OCI-LY3 (cell line): ENCODE data around the gene ABL1.
A peak's percentile ranks its signal among the peaks of the same experiment; 100 is the strongest.

Source experiments
- H2AFZ ChIP-seq: fragments of 200-600, 300-600 bp; shearing (Covaris generic); 2 replicates; pipeline ENCODE4 v1.6.0; 2014; ENCODE audit warnings: antibody characterized with exemption, low read depth, low read length
- H3K27ac ChIP-seq: fragments of 200-600, 300-600 bp; sonication (generic); 2 replicates; pipeline ENCODE4 v1.5.1; 2014; ENCODE audit warnings: mild to moderate bottlenecking, low read length, moderate library complexity, mixed read lengths
- H3K27me3 ChIP-seq: fragments of 200-600, 300-600 bp; sonication (generic); 2 replicates; pipeline ENCODE4 v1.6.1; 2014; ENCODE audit warnings: low read depth, low read length, mixed read lengths
- H3K36me3 ChIP-seq: fragments of 200-600, 300-600 bp; sonication (generic); replicated peaks from 2 replicates; pipeline ENCODE3; 2014; ENCODE audit warnings: low read depth, low read length, mixed read lengths
- H3K4me1 ChIP-seq: fragments of 300-600, 200-600 bp; sonication (generic); 2 replicates; pipeline ENCODE4 v1.6.1; 2014; ENCODE audit warnings: low read length, mixed read lengths
- H3K4me2 ChIP-seq: fragments of 200-600, 300-600 bp; sonication (generic); 2 replicates; pipeline ENCODE4 v1.6.1; 2014; ENCODE audit warnings: low read length, mixed read lengths
- H3K4me3 ChIP-seq: fragments of 300-600, 200-600 bp; sonication (generic); 2 replicates; pipeline ENCODE4 v1.5.1; 2014; ENCODE audit warnings: antibody characterized with exemption, mild to moderate bottlenecking, low read length, moderate library complexity
- H3K79me2 ChIP-seq: fragments of 300-600, 200-600 bp; shearing (Covaris generic); 2 replicates; pipeline ENCODE4 v1.6.1; 2014; ENCODE audit warnings: mild to moderate bottlenecking, low read length, mixed read lengths
- H3K9ac ChIP-seq: fragments of 300-600, 200-600 bp; shearing (Covaris generic); 2 replicates; pipeline ENCODE4 v1.6.0; 2014; ENCODE audit warnings: mild to moderate bottlenecking, low read length, moderate library complexity
- H3K9me3 ChIP-seq: fragments of 200-600, 300-600 bp; shearing (Covaris generic); 2 replicates; pipeline ENCODE4 v1.6.1; 2014; ENCODE audit warnings: low read length, mixed read lengths; ENCODE audit not compliant: insufficient read depth
- H4K20me1 ChIP-seq: fragments of 200-600, 300-600 bp; sonication (generic); 2 replicates; pipeline ENCODE4 v1.6.1; 2016; ENCODE audit warnings: low read length, mixed read lengths; ENCODE audit not compliant: insufficient read depth
- EZH2phosphoT487 ChIP-seq: fragments of 200-600 bp; shearing (Covaris generic); IDR thresholded peaks from 2 replicates; pipeline ENCODE4 v1.6.1; 2018; ENCODE audit warnings: antibody characterized with exemption, mixed run types, low read depth
- TF ChIP-seq, protein P1 (sequence below): fragments of 200-600, 300-600 bp; sonication (generic); IDR thresholded peaks from 2 replicates; pipeline ENCODE4 v1.5.1; 2014; ENCODE audit warnings: antibody characterized with exemption, low read length, low read depth

The ABL1 gene

DNA sequence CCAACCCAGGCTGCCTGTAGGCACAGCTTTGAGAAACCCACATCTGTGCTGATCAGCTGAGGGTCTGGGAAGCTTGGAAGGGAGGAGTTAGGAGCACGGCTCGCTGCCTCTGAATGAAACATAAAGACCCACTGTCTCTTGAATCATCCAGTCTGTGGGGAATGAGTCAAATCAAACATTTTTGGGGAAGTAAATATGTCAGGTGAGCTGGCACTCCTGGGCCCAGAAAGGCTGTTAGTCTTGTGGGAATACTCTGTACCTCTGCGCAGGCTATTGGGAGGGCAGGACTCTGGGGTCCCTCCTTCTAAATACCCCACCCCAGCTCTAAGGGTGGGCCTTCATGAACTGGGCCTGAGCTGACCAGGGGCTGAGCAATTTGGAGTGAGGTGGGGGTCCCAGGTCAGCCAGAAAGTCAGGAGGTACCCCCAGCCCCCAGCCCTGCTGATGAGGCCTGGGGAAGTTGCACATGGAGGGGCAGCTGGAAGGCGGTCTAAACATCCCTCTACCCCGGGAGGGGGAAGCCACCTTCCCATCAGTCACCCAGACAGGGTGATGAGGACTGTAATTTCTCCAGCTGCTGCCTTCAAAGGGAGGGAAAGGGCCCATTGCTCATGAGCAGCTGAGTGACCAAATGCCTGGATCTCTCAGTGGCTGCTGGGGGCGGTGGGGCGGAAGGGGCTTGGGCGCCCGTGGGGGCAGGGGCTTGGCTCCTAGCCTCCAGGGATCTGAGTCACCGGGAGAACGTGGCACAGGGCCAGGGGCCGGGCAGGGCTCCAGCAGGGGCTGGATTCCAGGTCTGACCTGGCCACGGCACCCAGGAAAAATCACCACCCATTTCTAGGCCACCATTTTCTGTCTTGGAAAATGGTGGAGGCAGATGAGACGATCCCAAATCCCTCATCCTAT is 93.2 kb downstream of the ABL1 start:
- peak overlapping the region; percentile 76 for H3K27ac ChIP-seq
- H3K36me3 ChIP-seq: no peaks in the 10 kb centered on the region
- no peaks in the 10 kb centered on the region for H3K9me3 ChIP-seq
- H3K79me2 ChIP-seq: no peaks in the 10 kb centered on the region
- H3K27me3 ChIP-seq: peaks cover 19% of the 10 kb centered on the region
- peak overlapping the region; percentile 86 for H3K4me2 ChIP-seq
- H3K4me3 ChIP-seq: peak overlapping the region; percentile 56
- peaks cover 79% of the 10 kb centered on the region for H3K4me1 ChIP-seq
- no peak overlapping the region for H2AFZ ChIP-seq
- no peak for TF ChIP-seq EZH2phosphoT487
- H3K9ac ChIP-seq: peak overlapping the region; percentile 49; the same call in 1 of the 2 replicates
- no peaks in the 10 kb centered on the region for H4K20me1 ChIP-seq

DNA sequence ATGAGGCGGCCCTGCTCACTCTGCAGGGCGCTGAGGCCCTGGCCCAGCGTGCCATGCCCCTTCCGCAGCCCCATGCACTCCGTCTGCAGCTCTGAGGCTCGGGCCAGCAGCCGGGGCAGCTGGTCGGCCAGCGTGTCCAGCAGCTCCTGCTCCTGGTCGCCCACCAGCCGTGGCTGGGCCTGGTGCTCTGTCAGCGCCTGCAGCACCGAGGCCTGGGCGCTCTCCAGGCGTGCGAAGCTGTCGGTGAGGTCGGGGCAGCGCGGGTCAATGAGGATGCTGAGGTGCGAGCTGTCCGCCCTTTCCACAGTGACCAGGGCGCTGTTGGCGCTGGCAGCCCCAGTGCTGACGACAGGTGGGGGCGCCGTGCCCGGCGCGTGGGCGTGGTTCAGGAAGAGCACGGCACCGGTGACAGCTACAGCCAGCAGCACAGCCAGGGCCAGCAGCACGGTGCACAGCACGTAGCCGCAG is 94.6 kb downstream of the ABL1 start:
- Histone ChIP-seq H3K27me3 (peaks cover 25% of the 10 kb centered on the region), H3K27ac (no peak overlapping the region), H3K4me3 (no peak overlapping the region), H3K4me2 (no peak overlapping the region), H3K79me2 (no peaks in the 10 kb centered on the region), H3K9me3 (no peaks in the 10 kb centered on the region), H4K20me1 (no peaks in the 10 kb centered on the region), H3K9ac (no peak overlapping the region), H2AFZ (no peak overlapping the region), H3K4me1 (peaks cover 91% of the 10 kb centered on the region), H3K36me3 (no peaks in the 10 kb centered on the region)
- TF ChIP-seq, protein P1, sequence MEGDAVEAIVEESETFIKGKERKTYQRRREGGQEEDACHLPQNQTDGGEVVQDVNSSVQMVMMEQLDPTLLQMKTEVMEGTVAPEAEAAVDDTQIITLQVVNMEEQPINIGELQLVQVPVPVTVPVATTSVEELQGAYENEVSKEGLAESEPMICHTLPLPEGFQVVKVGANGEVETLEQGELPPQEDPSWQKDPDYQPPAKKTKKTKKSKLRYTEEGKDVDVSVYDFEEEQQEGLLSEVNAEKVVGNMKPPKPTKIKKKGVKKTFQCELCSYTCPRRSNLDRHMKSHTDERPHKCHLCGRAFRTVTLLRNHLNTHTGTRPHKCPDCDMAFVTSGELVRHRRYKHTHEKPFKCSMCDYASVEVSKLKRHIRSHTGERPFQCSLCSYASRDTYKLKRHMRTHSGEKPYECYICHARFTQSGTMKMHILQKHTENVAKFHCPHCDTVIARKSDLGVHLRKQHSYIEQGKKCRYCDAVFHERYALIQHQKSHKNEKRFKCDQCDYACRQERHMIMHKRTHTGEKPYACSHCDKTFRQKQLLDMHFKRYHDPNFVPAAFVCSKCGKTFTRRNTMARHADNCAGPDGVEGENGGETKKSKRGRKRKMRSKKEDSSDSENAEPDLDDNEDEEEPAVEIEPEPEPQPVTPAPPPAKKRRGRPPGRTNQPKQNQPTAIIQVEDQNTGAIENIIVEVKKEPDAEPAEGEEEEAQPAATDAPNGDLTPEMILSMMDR: no peak
- no peak for TF ChIP-seq EZH2phosphoT487

DNA sequence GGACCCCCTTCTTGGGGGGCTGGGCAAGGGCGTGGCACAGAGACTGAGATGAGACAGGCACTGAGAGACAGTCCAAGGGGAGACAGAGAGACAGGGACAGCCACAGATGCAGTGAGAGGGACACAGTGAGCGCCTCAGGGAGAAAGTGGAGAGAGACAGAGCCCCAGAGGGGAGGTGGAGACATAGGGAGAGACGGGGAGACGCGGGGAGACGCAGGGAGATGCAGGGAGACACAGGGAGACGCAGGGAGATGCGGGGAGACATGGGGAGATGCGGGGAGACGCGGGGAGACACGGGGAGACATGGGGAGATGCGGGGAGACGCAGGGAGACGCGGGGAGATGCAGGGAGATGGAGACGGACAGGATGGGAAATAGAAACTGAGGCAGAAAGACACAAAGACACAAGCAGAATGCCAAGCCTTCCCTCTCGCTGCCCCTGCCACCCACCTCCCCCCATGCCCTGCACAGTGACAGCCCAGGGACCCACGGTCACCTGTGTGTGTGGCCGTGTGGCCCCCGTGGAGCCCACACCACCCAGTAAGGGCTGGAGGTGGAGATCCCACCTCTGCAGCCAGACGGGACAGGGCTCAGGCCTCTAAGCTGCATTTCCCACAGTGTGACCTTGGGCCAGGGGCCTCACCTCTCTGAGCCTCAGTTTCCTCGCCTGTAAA is 95.2 kb downstream of the ABL1 start:
- Histone ChIP-seq H3K36me3 (no peaks in the 10 kb centered on the region), H3K27me3 (peaks cover 24% of the 10 kb centered on the region), H4K20me1 (no peaks in the 10 kb centered on the region), H3K9me3 (no peaks in the 10 kb centered on the region), H3K9ac (no peak overlapping the region), H3K4me1 (peaks cover 95% of the 10 kb centered on the region), H3K79me2 (no peaks in the 10 kb centered on the region), H2AFZ (no peak overlapping the region), H3K4me3 (no peak overlapping the region), H3K27ac (no peak overlapping the region), H3K4me2 (peak overlapping the region; percentile 67)
- TF ChIP-seq EZH2phosphoT487: no peak
- TF ChIP-seq, protein P1: no peak

DNA sequence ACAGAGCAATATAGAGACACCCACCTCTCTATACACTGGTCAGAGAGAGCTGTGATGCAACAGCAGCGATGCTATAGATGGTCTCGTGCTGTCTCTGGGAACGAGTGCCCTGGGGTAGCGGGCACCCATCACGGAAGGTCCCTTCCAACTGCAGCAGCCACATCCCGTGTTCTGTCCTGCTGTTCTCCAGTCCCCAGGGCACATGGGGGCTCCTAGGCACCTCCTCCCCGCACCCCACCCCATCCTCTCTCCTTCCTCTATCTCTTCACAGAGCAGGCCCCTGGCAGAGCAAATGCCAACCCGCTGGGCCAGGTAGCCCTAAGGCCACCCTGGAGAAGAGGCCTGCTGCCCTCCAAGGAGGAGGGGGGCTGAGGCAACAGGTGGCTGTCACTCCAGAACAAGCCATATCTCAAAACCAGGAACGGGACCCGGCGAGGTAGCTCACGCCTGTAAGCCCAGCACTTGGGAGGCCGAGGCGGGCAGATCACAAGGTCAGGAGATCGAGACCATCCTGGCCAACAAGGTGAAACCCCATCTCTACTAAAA is 95.8 kb downstream of the ABL1 start:
- Histone ChIP-seq H3K4me2 (peak overlapping the region; percentile 67), H2AFZ (no peak overlapping the region), H3K27ac (peak overlapping the region; percentile 76)

More for the DNA sequence above, 95.8 kb downstream of the ABL1 start:
- H3K9me3 ChIP-seq: no peaks in the 10 kb centered on the region
- H3K4me1 ChIP-seq: peaks cover 95% of the 10 kb centered on the region
- H4K20me1 ChIP-seq: no peaks in the 10 kb centered on the region
- H3K9ac ChIP-seq: peak overlapping the region; percentile 22; the same call in 1 of the 2 replicates
- peak overlapping the region; percentile 41 for H3K4me3 ChIP-seq
- H3K79me2 ChIP-seq: no peaks in the 10 kb centered on the region
- no peak for TF ChIP-seq EZH2phosphoT487
- TF ChIP-seq, protein P1: no peak
- no peaks in the 10 kb centered on the region for H3K36me3 ChIP-seq
- H3K27me3 ChIP-seq: peaks cover 26% of the 10 kb centered on the region
